H9 (cell line): ENCODE results near the gene LRMDA. TPM values are rescaled to one million over a fixed set of nuclear protein-coding genes. Genes with fewer than 3 reads are reported as not detected.

Experiments used
- DNase-seq: peaks from one replicate; pipeline ENCODE4 v3.0.0-alpha.2; 2017
- H2AFZ ChIP-seq: one replicate; pipeline ENCODE4 v1.6.1; 2013; ENCODE audit warnings: mild to moderate bottlenecking, low read length, control low read depth, moderate library complexity
- H2AK5ac ChIP-seq: 2 replicates; pipeline ENCODE4 v1.6.1; 2013; ENCODE audit warnings: low read length, control low read depth, mixed read lengths; ENCODE audit not compliant: insufficient read length
- H2BK120ac ChIP-seq: one replicate; pipeline ENCODE4 v1.6.1; 2013; ENCODE audit warnings: low read depth, mild to moderate bottlenecking, low read length, control low read depth, inconsistent platforms; ENCODE audit not compliant: poor library complexity, severe bottlenecking
- H2BK12ac ChIP-seq: 2 replicates; pipeline ENCODE4 v1.6.1; 2013; ENCODE audit warnings: low read length, control low read depth, mixed read lengths, low read depth; ENCODE audit not compliant: insufficient read length
- H2BK15ac ChIP-seq: 2 replicates; pipeline ENCODE4 v1.6.1; 2013; ENCODE audit warnings: low read depth, low read length, control low read depth
- H2BK20ac ChIP-seq: one replicate; pipeline ENCODE4 v1.6.1; 2013; ENCODE audit warnings: low read depth, mild to moderate bottlenecking, low read length, control low read depth, inconsistent platforms; ENCODE audit not compliant: poor library complexity, severe bottlenecking
- H2BK5ac ChIP-seq: 2 replicates; pipeline ENCODE4 v1.6.1; 2013; ENCODE audit warnings: low read length, control low read depth, mixed read lengths; ENCODE audit not compliant: insufficient read length
- H3K14ac ChIP-seq: 2 replicates; pipeline ENCODE4 v1.6.1; 2013; ENCODE audit warnings: low read length, control low read depth; ENCODE audit not compliant: insufficient read depth
- H3K18ac ChIP-seq: 2 replicates; pipeline ENCODE4 v1.6.1; 2013; ENCODE audit warnings: low read depth, mild to moderate bottlenecking, mixed read lengths, low read length, control low read depth; ENCODE audit not compliant: insufficient read length
- H3K23ac ChIP-seq: 2 replicates; pipeline ENCODE4 v1.6.1; 2013; ENCODE audit warnings: low read length, control low read depth, mixed read lengths, low read depth; ENCODE audit not compliant: insufficient read length
- H3K23me2 ChIP-seq: 2 replicates; pipeline ENCODE4 v1.6.1; 2013; ENCODE audit warnings: low read depth, mild to moderate bottlenecking, mixed read lengths, low read length, control low read depth; ENCODE audit not compliant: insufficient read length, poor library complexity, severe bottlenecking
- H3K27ac ChIP-seq: 2 replicates; pipeline ENCODE4 v1.5.1; 2013; ENCODE audit warnings: low read length, control low read depth, mixed read lengths, low read depth; ENCODE audit not compliant: insufficient read length
- H3K27me3 ChIP-seq: 2 replicates; pipeline ENCODE4 v1.6.1; 2013; ENCODE audit warnings: low read length, control low read depth, inconsistent platforms; ENCODE audit not compliant: insufficient read depth
- H3K4ac ChIP-seq: 2 replicates; pipeline ENCODE4 v1.6.1; 2013; ENCODE audit warnings: low read depth, mild to moderate bottlenecking, control low read depth, inconsistent platforms, low read length, moderate library complexity
- H3K4me1 ChIP-seq: 2 replicates; pipeline ENCODE4 v1.6.1; 2013; ENCODE audit warnings: low read length, control low read depth, inconsistent platforms; ENCODE audit not compliant: insufficient read depth
- H3K4me2 ChIP-seq: 2 replicates; pipeline ENCODE4 v1.6.1; 2013; ENCODE audit warnings: low read length, control low read depth, mixed read lengths; ENCODE audit not compliant: insufficient read length, insufficient read depth
- H3K56ac ChIP-seq: 2 replicates; pipeline ENCODE4 v1.6.1; 2013; ENCODE audit warnings: low read depth, mild to moderate bottlenecking, mixed read lengths, low read length, control low read depth; ENCODE audit not compliant: insufficient read length
- H3K79me1 ChIP-seq: 2 replicates; pipeline ENCODE4 v1.6.1; 2013; ENCODE audit warnings: low read depth, mild to moderate bottlenecking, moderate library complexity, low read length, control low read depth, inconsistent platforms; ENCODE audit not compliant: insufficient read depth, poor library complexity, severe bottlenecking
- H3K79me2 ChIP-seq: 2 replicates; pipeline ENCODE4 v1.6.1; 2013; ENCODE audit warnings: low read length, control low read depth, inconsistent platforms; ENCODE audit not compliant: insufficient read depth
- H3K9ac ChIP-seq: 2 replicates; pipeline ENCODE4 v1.6.1; 2013; ENCODE audit warnings: low read length, control low read depth, mixed read lengths; ENCODE audit not compliant: insufficient read length; ENCODE audit errors: extremely low read depth
- H3K9me3 ChIP-seq: one replicate; pipeline ENCODE4 v1.6.1; 2013; ENCODE audit warnings: low read depth, low read length, inconsistent platforms; ENCODE audit not compliant: control insufficient read depth
- H3T11ph ChIP-seq: one replicate; pipeline ENCODE4 v1.6.1; 2013; ENCODE audit warnings: mild to moderate bottlenecking, low read length, control low read depth, inconsistent platforms
- H4K20me1 ChIP-seq: one replicate; pipeline ENCODE4 v1.6.1; 2013; ENCODE audit not compliant: control insufficient read depth, insufficient read length, insufficient read depth
- H4K5ac ChIP-seq: 2 replicates; pipeline ENCODE4 v1.6.1; 2013; ENCODE audit warnings: low read depth, mild to moderate bottlenecking, mixed read lengths, low read length, control low read depth; ENCODE audit not compliant: insufficient read length
- H4K8ac ChIP-seq: replicated peaks from 2 replicates; pipeline ENCODE4 v1.6.1; 2013; ENCODE audit warnings: low read length, control low read depth, mixed read lengths, low read depth; ENCODE audit not compliant: insufficient read length
- H4K91ac ChIP-seq: 2 replicates; pipeline ENCODE4 v1.6.1; 2013; ENCODE audit warnings: low read depth, mild to moderate bottlenecking, moderate library complexity, mixed read lengths, low read length, control low read depth; ENCODE audit not compliant: insufficient read length
- H3K27ac Mint-ChIP-seq, 3 experiments: 2 replicates in 2 of 3; 3 replicates in 1 of 3; pipeline ENCODE4 v1.8.0; 2020 to 2021; ENCODE audit warnings: mixed read lengths in 3 of 3, mild to moderate bottlenecking in 1 of 3, moderate library complexity in 1 of 3
- H3K27me3 Mint-ChIP-seq: 2 replicates; pipeline ENCODE4 v1.8.0; 2021; ENCODE audit warnings: low read depth, mild to moderate bottlenecking, moderate library complexity, mixed read lengths
- H3K36me3 Mint-ChIP-seq, 3 experiments: 2 replicates in 2 of 3; 3 replicates in 1 of 3; pipeline ENCODE4 v1.8.0; 2020 to 2021; ENCODE audit warnings: low read depth in 3 of 3, mixed read lengths in 3 of 3; ENCODE audit not compliant: insufficient read depth in 1 of 3
- H3K4me1 Mint-ChIP-seq, 2 experiments: 2 replicates each; pipeline ENCODE4 v1.8.0; 2020; ENCODE audit warnings: mixed read lengths in 2 of 2
- H3K4me3 Mint-ChIP-seq, 2 experiments: 2 replicates in 1 of 2; 3 replicates in 1 of 2; pipeline ENCODE4 v1.8.0; 2020 to 2021; ENCODE audit warnings: mild to moderate bottlenecking in 2 of 2, mixed read lengths in 2 of 2, moderate library complexity in 1 of 2
- H3K9me3 Mint-ChIP-seq, 2 experiments: 2 replicates in 1 of 2; 3 replicates in 1 of 2; pipeline ENCODE4 v1.8.0; 2020; ENCODE audit warnings: mild to moderate bottlenecking in 2 of 2, mixed read lengths in 2 of 2, moderate library complexity in 1 of 2
- WGBS: extraction: QIAGEN DNeasy Blood & Tissue Kit; methylation state at CpG from one replicate; pipeline ENCODE4 v1.1.7; 2013; ENCODE audit warnings: missing lambda C conversion rate, low lambda C conversion rate, mixed read lengths; ENCODE audit not compliant: insufficient read length; ENCODE audit errors: extremely low coverage; 5-methylcytosine and 5-hydroxymethylcytosine counted together
- total RNA-seq: library from RNA; stranded (reverse); gene quantifications from 2 replicates; pipeline ENCODE4 v1.2.1, GENCODE V29; 2021
- TF ChIP-seq, protein P1 (sequence below): fragments of 200-600 bp; sonication (generic); conservative IDR thresholded peaks from 3 replicates; pipeline ENCODE4 v1.8.0; 2021; ENCODE audit warnings: antibody characterized with exemption, mild to moderate bottlenecking

Gene LRMDA
- total RNA-seq, 1 experiment from 2014 or later: 1.8 TPM

- no peak overlapping the region for H3K23ac ChIP-seq
- H3K27me3 ChIP-seq: no peaks in the 10 kb centered on the region
- Mint-ChIP-seq H3K4me3 (no peak overlapping the region), H3K4me1 (no peaks in the 10 kb centered on the region), H3K27ac (no peak overlapping the region), H3K36me3 (peaks cover 20 to 52% (median 41%) of the 10 kb centered on the region in 3 experiments), H3K9me3 (peaks cover 63 to 65% of the 10 kb centered on the region in 2 experiments), H3K27me3 (peaks cover 22% of the 10 kb centered on the region)
- TF ChIP-seq, protein P1, sequence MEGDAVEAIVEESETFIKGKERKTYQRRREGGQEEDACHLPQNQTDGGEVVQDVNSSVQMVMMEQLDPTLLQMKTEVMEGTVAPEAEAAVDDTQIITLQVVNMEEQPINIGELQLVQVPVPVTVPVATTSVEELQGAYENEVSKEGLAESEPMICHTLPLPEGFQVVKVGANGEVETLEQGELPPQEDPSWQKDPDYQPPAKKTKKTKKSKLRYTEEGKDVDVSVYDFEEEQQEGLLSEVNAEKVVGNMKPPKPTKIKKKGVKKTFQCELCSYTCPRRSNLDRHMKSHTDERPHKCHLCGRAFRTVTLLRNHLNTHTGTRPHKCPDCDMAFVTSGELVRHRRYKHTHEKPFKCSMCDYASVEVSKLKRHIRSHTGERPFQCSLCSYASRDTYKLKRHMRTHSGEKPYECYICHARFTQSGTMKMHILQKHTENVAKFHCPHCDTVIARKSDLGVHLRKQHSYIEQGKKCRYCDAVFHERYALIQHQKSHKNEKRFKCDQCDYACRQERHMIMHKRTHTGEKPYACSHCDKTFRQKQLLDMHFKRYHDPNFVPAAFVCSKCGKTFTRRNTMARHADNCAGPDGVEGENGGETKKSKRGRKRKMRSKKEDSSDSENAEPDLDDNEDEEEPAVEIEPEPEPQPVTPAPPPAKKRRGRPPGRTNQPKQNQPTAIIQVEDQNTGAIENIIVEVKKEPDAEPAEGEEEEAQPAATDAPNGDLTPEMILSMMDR: no peak
- no peak overlapping the region for H2BK5ac ChIP-seq
- H3K9me3 ChIP-seq: peaks cover 21% of the 10 kb centered on the region
- no peak overlapping the region for H2BK20ac ChIP-seq
- no peak overlapping the region for H2BK120ac ChIP-seq
- H3K4ac ChIP-seq: no peak overlapping the region
- H4K91ac ChIP-seq: no peak overlapping the region
- H3K18ac ChIP-seq: no peak overlapping the region
- no peak overlapping the region for H2BK12ac ChIP-seq
- no peak overlapping the region for H2AFZ ChIP-seq
- H4K8ac ChIP-seq: no peak overlapping the region
- H3K14ac ChIP-seq: no peak overlapping the region
- no peaks in the 10 kb centered on the region for H3K4me1 ChIP-seq
- H3T11ph ChIP-seq: no peak overlapping the region
- no peak overlapping the region for H3K56ac ChIP-seq
- H4K5ac ChIP-seq: no peak overlapping the region
- H3K27ac ChIP-seq: no peak overlapping the region
- H3K4me2 ChIP-seq: no peak overlapping the region
- H3K9ac ChIP-seq: no peak overlapping the region
- no peaks in the 10 kb centered on the region for H3K79me1 ChIP-seq
- H2BK15ac ChIP-seq: no peak overlapping the region
- no peaks in the 10 kb centered on the region for H3K79me2 ChIP-seq
- no peak overlapping the region for H2AK5ac ChIP-seq
- no peaks in the 10 kb centered on the region for H4K20me1 ChIP-seq
- no peak for DNase-seq
- H3K23me2 ChIP-seq: no peaks in the 10 kb centered on the region
- WGBS: no CpG with 5 or more reads among the region's 1 CpG
Observed at GRCh38 chr10:75582102-75582501, 150.7 kb downstream of the LRMDA start.
